ENCODE results near the gene NPL. TPM values are rescaled to one million over a fixed set of nuclear protein-coding genes. Genes with fewer than 3 reads are reported as not detected.

Gene NPL
- total and polyA plus RNA-seq, 9 of the 15 experiments (the other 6 are each of a cell fraction or from before 2014, with no cell fraction given), result 9.9 to 22.3 (median 14.2) TPM

GRCh38 chr1:182839209-182840066, 49.9 kb downstream of the NPL start, which contains the start of gene DHX9 (continued):
- TF ChIP-seq THRB (CRISPR knock-in tag; conservative IDR thresholded peaks at IDR 0.05), result no peak
- TF ChIP-seq MBD1 (CRISPR knock-in tag; IDR thresholded peaks at IDR 0.05), result no peak
- TF ChIP-seq ZC3H4 (CRISPR knock-in tag; IDR thresholded peaks at IDR 0.05; ENCODE audit: borderline replicate concordance), result peak; percentile 97; the same call in 1 of the 2 replicates
- TF ChIP-seq, protein P1, sequence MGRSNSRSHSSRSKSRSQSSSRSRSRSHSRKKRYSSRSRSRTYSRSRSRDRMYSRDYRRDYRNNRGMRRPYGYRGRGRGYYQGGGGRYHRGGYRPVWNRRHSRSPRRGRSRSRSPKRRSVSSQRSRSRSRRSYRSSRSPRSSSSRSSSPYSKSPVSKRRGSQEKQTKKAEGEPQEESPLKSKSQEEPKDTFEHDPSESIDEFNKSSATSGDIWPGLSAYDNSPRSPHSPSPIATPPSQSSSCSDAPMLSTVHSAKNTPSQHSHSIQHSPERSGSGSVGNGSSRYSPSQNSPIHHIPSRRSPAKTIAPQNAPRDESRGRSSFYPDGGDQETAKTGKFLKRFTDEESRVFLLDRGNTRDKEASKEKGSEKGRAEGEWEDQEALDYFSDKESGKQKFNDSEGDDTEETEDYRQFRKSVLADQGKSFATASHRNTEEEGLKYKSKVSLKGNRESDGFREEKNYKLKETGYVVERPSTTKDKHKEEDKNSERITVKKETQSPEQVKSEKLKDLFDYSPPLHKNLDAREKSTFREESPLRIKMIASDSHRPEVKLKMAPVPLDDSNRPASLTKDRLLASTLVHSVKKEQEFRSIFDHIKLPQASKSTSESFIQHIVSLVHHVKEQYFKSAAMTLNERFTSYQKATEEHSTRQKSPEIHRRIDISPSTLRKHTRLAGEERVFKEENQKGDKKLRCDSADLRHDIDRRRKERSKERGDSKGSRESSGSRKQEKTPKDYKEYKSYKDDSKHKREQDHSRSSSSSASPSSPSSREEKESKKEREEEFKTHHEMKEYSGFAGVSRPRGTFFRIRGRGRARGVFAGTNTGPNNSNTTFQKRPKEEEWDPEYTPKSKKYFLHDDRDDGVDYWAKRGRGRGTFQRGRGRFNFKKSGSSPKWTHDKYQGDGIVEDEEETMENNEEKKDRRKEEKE (IDR thresholded peaks at IDR 0.05; ENCODE audit: borderline replicate concordance in 1 of 2, control insufficient read depth in 1 of 2, low read depth in 2 of 2, low read length in 1 of 2), result peak in 1 of 2 experiments; percentile 74; a peak in 1 of 4 replicates
- TF ChIP-seq ILF3 (IDR thresholded peaks at IDR 0.05; ENCODE audit: borderline replicate concordance), result 0 out of 2 replicates have a peak, but pooled peaks have one; percentile 53
- TF ChIP-seq RNF2 (IDR thresholded peaks at IDR 0.05), result peak; percentile 86; the same call in 1 of the 2 replicates
- TF ChIP-seq DMBX1 (CRISPR knock-in tag; IDR thresholded peaks at IDR 0.05; ENCODE audit: borderline replicate concordance), result peak; percentile 79; the same call in 1 of the 2 replicates
- peak; percentile 96 for TF ChIP-seq ARID1B (IDR thresholded peaks at IDR 0.05)
- TF ChIP-seq, protein P2, sequence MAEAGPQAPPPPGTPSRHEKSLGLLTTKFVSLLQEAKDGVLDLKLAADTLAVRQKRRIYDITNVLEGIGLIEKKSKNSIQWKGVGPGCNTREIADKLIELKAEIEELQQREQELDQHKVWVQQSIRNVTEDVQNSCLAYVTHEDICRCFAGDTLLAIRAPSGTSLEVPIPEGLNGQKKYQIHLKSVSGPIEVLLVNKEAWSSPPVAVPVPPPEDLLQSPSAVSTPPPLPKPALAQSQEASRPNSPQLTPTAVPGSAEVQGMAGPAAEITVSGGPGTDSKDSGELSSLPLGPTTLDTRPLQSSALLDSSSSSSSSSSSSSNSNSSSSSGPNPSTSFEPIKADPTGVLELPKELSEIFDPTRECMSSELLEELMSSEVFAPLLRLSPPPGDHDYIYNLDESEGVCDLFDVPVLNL (CRISPR knock-in tag; IDR thresholded peaks at IDR 0.05; ENCODE audit: low read depth), result no peak
- no peak for TF ChIP-seq ZNF3 (CRISPR knock-in tag; IDR thresholded peaks at IDR 0.05)
- peak; percentile 94 for TF ChIP-seq NBN (IDR thresholded peaks at IDR 0.05; ENCODE audit: low read depth)
- 0 out of 2 replicates have a peak, but pooled peaks have one; percentile 43 for TF ChIP-seq ZNF79 (CRISPR knock-in tag; IDR thresholded peaks at IDR 0.05; ENCODE audit: low read depth)
- no peak for TF ChIP-seq PTRF (tag; IDR thresholded peaks at IDR 0.05)
- TF ChIP-seq MYC (IDR thresholded peaks at IDR 0.05; ENCODE audit: low read depth, low read length), result peak; percentile 93
- TF ChIP-seq MYC (CRISPR knock-in tag; IDR thresholded peaks at IDR 0.05; ENCODE audit: borderline replicate concordance, low read depth), result 0 out of 2 replicates have a peak, but pooled peaks have one; percentile 49
- TF ChIP-seq SRSF9 (IDR thresholded peaks at IDR 0.05; ENCODE audit: borderline replicate concordance, low read depth, low read length), result no peak
- peak; percentile 99 for TF ChIP-seq SUPT5H (IDR thresholded peaks at IDR 0.05)
- peak; percentile 77 to 85 for TF ChIP-seq TRIM24 (IDR thresholded peaks at IDR 0.05)
- TF ChIP-seq, protein P3, sequence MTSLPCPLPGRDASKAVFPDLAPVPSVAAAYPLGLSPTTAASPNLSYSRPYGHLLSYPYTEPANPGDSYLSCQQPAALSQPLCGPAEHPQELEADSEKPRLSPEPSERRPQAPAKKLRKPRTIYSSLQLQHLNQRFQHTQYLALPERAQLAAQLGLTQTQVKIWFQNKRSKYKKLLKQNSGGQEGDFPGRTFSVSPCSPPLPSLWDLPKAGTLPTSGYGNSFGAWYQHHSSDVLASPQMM (CRISPR knock-in tag; IDR thresholded peaks at IDR 0.05), result no peak

All from K562 (cell line).